ENCODE results near the gene LARGE2.

GRCh38 chr11:45924036-45924915, 1.8 kb downstream of the LARGE2 start:
- TF ChIP-seq EZH2 (IDR thresholded peaks at IDR 0.05; ENCODE audit: borderline replicate concordance, low read depth, low read length, severe bottlenecking) (no peak), CTCF (IDR thresholded peaks at IDR 0.05; ENCODE audit: borderline replicate concordance, extremely low read depth, low read length, poor library complexity, severe bottlenecking) (no peak)

Measured in DND-41 (cell line).